Stimulated activated CD4-positive, alpha-beta T cell treated with anti-CD3 and anti-CD28 coated beads, TNF-alpha, amount 100 ng/mL, for 4 hours (primary cell): ENCODE measurements around the gene ILF3.
"Not testable (repeated sequence)": the region's sequence is repeated elsewhere in the genome, so short reads cannot be mapped to it uniquely, and the experiment has no call there.

ENCODE experiments used
- DNase-seq, 3 experiments: peaks; one replicate each; pipeline ENCODE4 v3.0.0-alpha.2; 2020; ENCODE audit warnings: low read depth in 3 of 3

The ILF3 gene

GRCh38 chr19:10675214-10675613, 21.1 kb downstream of the ILF3 start:
- DNase-seq, result not testable (repeated sequence)

- no peak for DNase-seq
Measured at GRCh38 chr19:10677751-10678150, 23.6 kb downstream of the ILF3 start.

- DNase-seq, result no peak
Measured at GRCh38 chr19:10678813-10679212, 24.7 kb downstream of the ILF3 start.

- DNase-seq, result no peak
Measured at GRCh38 chr19:10679743-10680142, 25.6 kb downstream of the ILF3 start.

- DNase-seq, result no peak
Measured at GRCh38 chr19:10680545-10681135, 26.5 kb downstream of the ILF3 start.

- DNase-seq, result no peak
Measured at GRCh38 chr19:10681658-10682057, 27.5 kb downstream of the ILF3 start.

GRCh38 chr19:10682397-10683063, 28.4 kb downstream of the ILF3 start:
- DNase-seq, result no peak

GRCh38 chr19:10683064-10683426, 28.9 kb downstream of the ILF3 start:
- no peak for DNase-seq

GRCh38 chr19:10683582-10683981, 29.4 kb downstream of the ILF3 start:
- DNase-seq, result no peak

- no peak for DNase-seq
Measured at GRCh38 chr19:10685210-10685609, 31.1 kb downstream of the ILF3 start.

GRCh38 chr19:10686193-10686592, 32.0 kb downstream of the ILF3 start:
- DNase-seq, result no peak

- DNase-seq, result no peak
Measured at GRCh38 chr19:10686661-10687517, 32.7 kb downstream of the ILF3 start.

- no peak for DNase-seq
Measured at GRCh38 chr19:10687518-10688288, 33.6 kb downstream of the ILF3 start.

GRCh38 chr19:10688545-10689280, 34.6 kb downstream of the ILF3 start:
- no peak for DNase-seq

GRCh38 chr19:10690341-10690781, 36.2 kb downstream of the ILF3 start:
- DNase-seq, result no peak

GRCh38 chr19:10691178-10691881, 37.2 kb downstream of the ILF3 start:
- DNase-seq, result no peak

GRCh38 chr19:10691883-10692282, 37.7 kb downstream of the ILF3 start:
- DNase-seq, result no peak

- DNase-seq, result no peak
Measured at GRCh38 chr19:10692673-10693264, 38.6 kb downstream of the ILF3 start.

GRCh38 chr19:10694706-10695307, 40.7 kb downstream of the ILF3 start:
- DNase-seq, result no peak
